Measurements from ENCODE around the gene AIF1L.
"Not testable (repeated sequence)": the region's sequence is repeated elsewhere in the genome, so short reads cannot be mapped to it uniquely, and the experiment has no call there.

The AIF1L gene

GRCh38 chr9:131094622-131095021 lies 1.7 kb upstream of the AIF1L start:
- no peak overlapping the region for H3K4me3 ChIP-seq (ENCODE audit: low read depth, low read length)
- no peak for DNase-seq (ENCODE audit: low read depth)
- no peak for TF ChIP-seq CTCF (IDR thresholded peaks at IDR 0.05; ENCODE audit: low read depth, low read length, missing control alignments)

- TF ChIP-seq CTCF (IDR thresholded peaks at IDR 0.05; ENCODE audit: low read depth, low read length, missing control alignments), result no peak
- no peak for DNase-seq (ENCODE audit: low read depth)
- H3K4me3 ChIP-seq (ENCODE audit: low read depth, low read length), result no peak overlapping the region
Measured at GRCh38 chr9:131095666-131096268, 564 bp upstream of the AIF1L start.

GRCh38 chr9:131097126-131097947 lies 1.0 kb downstream of the AIF1L start:
- H3K4me3 ChIP-seq (ENCODE audit: low read depth, low read length), result no peak overlapping the region
- DNase-seq (ENCODE audit: low read depth), result no peak

GRCh38 chr9:131097948-131098278 lies 1.6 kb downstream of the AIF1L start:
- DNase-seq (ENCODE audit: low read depth), result no peak
- H3K4me3 ChIP-seq (ENCODE audit: low read depth, low read length), result no peak overlapping the region
- no peak for TF ChIP-seq CTCF (IDR thresholded peaks at IDR 0.05; ENCODE audit: low read depth, low read length, missing control alignments)

More at GRCh38 chr9:131097126-131097947, 1.0 kb downstream of the AIF1L start:
- TF ChIP-seq CTCF (IDR thresholded peaks at IDR 0.05; ENCODE audit: low read depth, low read length, missing control alignments), result no peak

GRCh38 chr9:131098391-131099101 lies 2.2 kb downstream of the AIF1L start:
- no peak overlapping the region for H3K4me3 ChIP-seq (ENCODE audit: low read depth, low read length)
- TF ChIP-seq CTCF (IDR thresholded peaks at IDR 0.05; ENCODE audit: low read depth, low read length, missing control alignments), result no peak
- DNase-seq (ENCODE audit: low read depth), result no peak

- no peak for DNase-seq (ENCODE audit: low read depth)
- no peak overlapping the region for H3K4me3 ChIP-seq (ENCODE audit: low read depth, low read length)
- TF ChIP-seq CTCF (IDR thresholded peaks at IDR 0.05; ENCODE audit: low read depth, low read length, missing control alignments), result no peak
Measured at GRCh38 chr9:131099102-131099606, 2.8 kb downstream of the AIF1L start.

- not testable (repeated sequence) for DNase-seq (ENCODE audit: low read depth); H3K4me3 ChIP-seq (ENCODE audit: low read depth, low read length)
Measured at GRCh38 chr9:131099845-131100244, 3.5 kb downstream of the AIF1L start.

All from GM12864 (cell line).